ENCODE data around the gene FBXL2. TPM values are rescaled to one million over a fixed set of nuclear protein-coding genes. Genes with fewer than 3 reads are reported as not detected.

The FBXL2 gene, protein sequence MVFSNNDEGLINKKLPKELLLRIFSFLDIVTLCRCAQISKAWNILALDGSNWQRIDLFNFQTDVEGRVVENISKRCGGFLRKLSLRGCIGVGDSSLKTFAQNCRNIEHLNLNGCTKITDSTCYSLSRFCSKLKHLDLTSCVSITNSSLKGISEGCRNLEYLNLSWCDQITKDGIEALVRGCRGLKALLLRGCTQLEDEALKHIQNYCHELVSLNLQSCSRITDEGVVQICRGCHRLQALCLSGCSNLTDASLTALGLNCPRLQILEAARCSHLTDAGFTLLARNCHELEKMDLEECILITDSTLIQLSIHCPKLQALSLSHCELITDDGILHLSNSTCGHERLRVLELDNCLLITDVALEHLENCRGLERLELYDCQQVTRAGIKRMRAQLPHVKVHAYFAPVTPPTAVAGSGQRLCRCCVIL
- 1.7 TPM for polyA plus RNA-seq (2012; ENCODE audit: insufficient read depth, insufficient read length, low read depth)

DNA sequence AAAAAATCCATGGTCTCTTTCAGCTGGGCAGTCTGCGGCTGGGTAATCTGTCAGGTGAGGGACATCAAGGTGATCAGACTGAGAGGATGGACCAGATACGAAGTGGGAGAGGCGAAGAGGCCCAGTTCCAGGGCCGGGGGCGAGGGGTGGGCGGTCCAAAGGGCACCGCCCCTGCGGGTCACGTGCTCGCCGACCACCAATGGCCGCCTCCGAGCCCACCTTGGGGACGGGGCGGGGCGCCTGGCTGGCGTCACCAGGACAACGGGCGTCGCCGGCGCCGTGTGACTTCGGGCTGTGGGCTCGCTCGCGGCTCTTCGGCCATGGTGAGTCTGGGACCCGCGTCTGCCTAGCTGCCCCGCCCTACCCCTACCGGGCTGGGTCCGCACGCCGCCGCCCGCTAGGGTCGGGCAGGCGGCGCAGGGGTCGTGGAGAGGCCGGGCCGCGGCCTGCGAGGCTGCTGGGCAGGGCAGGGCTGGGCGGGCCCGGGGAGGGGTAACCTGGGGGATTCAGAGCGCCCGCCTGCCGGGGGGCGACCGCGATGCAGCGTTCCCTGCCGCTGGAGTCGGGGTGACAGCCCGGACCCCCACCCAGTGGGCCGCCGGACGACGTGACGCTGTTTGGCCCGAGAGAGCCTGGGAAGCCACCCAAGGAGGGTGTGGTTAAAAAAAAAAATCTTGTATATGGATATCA is at the start of gene FBXL2:
Gene FBXL2, plus strand, starts transcription at position 250 of the 690 bp plus-strand sequence. Its CDS starts 71 bp downstream, at position 321.
- Histone ChIP-seq H3K4me3 (ENCODE audit: low read depth, low read length) (peak within 1 kb of the TSS; percentile 61), H3K9me3 (no peaks in the 10 kb centered on the region), H3K4me1 (no peaks in the 10 kb centered on the region), H3K36me3 (no peaks in the 10 kb centered on the region), H3K27me3 (no peaks in the 10 kb centered on the region)
- peak; percentile 86 for DNase-seq
- TF ChIP-seq, protein P1, sequence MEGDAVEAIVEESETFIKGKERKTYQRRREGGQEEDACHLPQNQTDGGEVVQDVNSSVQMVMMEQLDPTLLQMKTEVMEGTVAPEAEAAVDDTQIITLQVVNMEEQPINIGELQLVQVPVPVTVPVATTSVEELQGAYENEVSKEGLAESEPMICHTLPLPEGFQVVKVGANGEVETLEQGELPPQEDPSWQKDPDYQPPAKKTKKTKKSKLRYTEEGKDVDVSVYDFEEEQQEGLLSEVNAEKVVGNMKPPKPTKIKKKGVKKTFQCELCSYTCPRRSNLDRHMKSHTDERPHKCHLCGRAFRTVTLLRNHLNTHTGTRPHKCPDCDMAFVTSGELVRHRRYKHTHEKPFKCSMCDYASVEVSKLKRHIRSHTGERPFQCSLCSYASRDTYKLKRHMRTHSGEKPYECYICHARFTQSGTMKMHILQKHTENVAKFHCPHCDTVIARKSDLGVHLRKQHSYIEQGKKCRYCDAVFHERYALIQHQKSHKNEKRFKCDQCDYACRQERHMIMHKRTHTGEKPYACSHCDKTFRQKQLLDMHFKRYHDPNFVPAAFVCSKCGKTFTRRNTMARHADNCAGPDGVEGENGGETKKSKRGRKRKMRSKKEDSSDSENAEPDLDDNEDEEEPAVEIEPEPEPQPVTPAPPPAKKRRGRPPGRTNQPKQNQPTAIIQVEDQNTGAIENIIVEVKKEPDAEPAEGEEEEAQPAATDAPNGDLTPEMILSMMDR (IDR thresholded peaks at IDR 0.05; ENCODE audit: low read depth, low read length), result no peak

DNA sequence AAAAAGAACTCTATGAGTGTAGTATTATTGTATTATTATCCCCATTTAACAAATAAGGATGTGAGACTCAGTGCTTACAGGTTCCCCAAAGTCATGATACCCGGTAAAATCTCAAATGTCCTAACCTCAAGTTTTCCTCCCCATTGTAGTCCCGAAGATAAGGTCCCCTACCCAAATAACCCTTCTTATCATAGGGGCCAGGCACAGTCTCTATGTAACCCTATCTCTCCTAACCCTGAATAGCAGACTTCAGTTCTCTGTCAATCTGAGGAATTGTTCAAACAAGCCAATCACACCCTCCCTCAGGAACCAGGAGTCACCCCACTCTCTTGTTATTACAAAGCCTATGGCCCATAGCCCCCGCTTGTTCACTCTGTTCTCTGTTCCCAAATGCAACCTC is 48.2 kb upstream of the FBXL2 start:
- DNase-seq, result no peak
- TF ChIP-seq, protein P1 (IDR thresholded peaks at IDR 0.05; ENCODE audit: low read depth, low read length), result no peak

DNA sequence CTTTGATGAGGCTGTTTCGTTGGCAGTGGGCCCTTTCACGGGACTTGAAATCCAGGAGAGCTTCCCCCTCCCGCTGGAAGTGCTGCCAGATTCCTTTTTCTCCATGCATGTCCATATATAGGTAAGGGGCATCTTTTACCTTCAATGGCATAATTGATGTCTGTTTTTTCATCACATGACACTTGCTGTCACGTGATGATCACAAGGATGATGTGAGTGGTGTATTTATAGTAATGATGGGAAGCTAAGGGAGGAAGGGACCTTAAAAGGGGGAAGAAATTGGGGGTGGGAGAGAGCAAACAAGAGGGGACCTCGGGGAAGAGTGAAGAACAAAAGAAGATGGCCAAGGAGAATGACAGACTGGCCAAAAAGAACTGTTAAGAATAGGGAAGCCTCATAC is 47.3 kb upstream of the FBXL2 start:
- no peak overlapping the region for H3K4me3 ChIP-seq (ENCODE audit: low read depth, low read length)
- no peak for DNase-seq
- no peaks in the 10 kb centered on the region for H3K9me3 ChIP-seq

More for the DNA sequence above, 48.2 kb upstream of the FBXL2 start:
- Histone ChIP-seq H3K27me3 (no peaks in the 10 kb centered on the region), H3K9me3 (no peaks in the 10 kb centered on the region), H3K36me3 (no peaks in the 10 kb centered on the region), H3K4me3 (ENCODE audit: low read depth, low read length) (no peak overlapping the region), H3K4me1 (no peaks in the 10 kb centered on the region)

DNA sequence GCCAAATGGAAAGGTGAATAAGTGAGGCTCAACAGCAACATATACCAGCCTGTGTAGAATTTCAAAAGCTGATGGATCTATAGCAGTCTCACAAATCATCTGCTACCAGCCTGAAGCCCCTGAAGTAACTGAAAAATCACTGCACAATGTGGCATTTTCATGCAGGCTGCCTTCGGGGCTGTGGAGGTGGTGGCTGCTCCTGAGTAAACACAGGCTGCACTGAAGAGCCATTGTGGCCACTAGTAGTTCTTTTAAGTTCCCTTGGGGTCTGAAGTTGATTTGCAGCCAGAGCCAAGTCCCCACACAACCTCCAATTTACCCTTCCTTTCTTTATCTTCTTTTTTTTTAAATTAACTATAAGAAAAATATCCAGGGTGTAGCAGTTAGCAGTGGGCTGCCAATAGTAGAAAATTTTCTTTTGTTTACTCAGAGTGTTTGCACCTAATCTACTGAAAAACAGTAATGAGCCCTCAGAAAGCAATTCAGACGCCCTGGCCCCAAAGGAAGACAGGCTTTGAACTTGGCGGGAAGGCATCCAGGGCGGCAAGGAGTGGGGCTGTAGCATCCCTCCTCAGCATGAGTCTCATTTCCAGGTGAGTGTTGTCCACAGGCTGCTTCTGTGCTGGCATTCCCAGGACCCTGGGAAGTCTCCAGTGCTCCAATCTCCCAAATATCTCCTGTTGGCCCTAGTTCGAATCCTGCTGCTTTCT is 45.3 kb upstream of the FBXL2 start:
- no peaks in the 10 kb centered on the region for H3K9me3 ChIP-seq
- TF ChIP-seq, protein P1 (IDR thresholded peaks at IDR 0.05; ENCODE audit: low read depth, low read length), result no peak
- H3K4me3 ChIP-seq (ENCODE audit: low read depth, low read length), result no peak overlapping the region
- no peaks in the 10 kb centered on the region for H3K27me3 ChIP-seq
- no peaks in the 10 kb centered on the region for H3K4me1 ChIP-seq
- no peak for DNase-seq
- H3K36me3 ChIP-seq, result no peaks in the 10 kb centered on the region

More for the DNA sequence above, 47.3 kb upstream of the FBXL2 start:
- TF ChIP-seq, protein P1 (IDR thresholded peaks at IDR 0.05; ENCODE audit: low read depth, low read length), result no peak
- H3K27me3 ChIP-seq, result no peaks in the 10 kb centered on the region
- no peaks in the 10 kb centered on the region for H3K4me1 ChIP-seq
- H3K36me3 ChIP-seq, result no peaks in the 10 kb centered on the region

DNA sequence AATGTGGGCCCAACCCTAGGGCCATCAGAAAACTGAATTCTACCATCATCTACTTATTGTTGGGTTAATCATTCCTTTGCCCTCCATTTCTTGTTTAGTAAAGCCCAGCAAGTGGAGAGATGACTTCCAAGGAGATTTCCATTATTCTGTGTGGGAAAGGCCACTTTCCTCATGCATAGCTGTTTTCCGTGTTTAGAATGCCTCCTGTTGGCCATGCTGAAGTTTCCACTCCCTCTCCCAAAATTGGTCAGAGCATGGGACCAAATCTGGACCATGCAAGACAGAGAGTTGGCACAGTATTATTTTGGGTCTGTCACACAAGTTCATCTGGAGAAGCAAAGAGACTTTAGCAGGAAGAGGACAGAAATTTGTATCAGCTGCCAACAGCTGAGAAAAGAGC is 43.4 kb upstream of the FBXL2 start:
- no peaks in the 10 kb centered on the region for H3K9me3 ChIP-seq
- no peaks in the 10 kb centered on the region for H3K4me1 ChIP-seq
- no peak for DNase-seq
- H3K4me3 ChIP-seq (ENCODE audit: low read depth, low read length), result no peak overlapping the region
- TF ChIP-seq, protein P1 (IDR thresholded peaks at IDR 0.05; ENCODE audit: low read depth, low read length), result no peak
- no peaks in the 10 kb centered on the region for H3K27me3 ChIP-seq
- no peaks in the 10 kb centered on the region for H3K36me3 ChIP-seq
